Measurements from ENCODE around the gene NINJ2. TPM values are rescaled to one million over a fixed set of nuclear protein-coding genes. Genes with fewer than 3 reads are reported as not detected.
A peak's percentile ranks its signal among the peaks of the same experiment; 100 is the strongest.
"Not testable (repeated sequence)": the region's sequence is repeated elsewhere in the genome, so short reads cannot be mapped to it uniquely, and the experiment has no call there.

NINJ2 gene
- total and polyA plus RNA-seq, 12 donors: 1.1 to 9.1 (median 2.0) TPM

GRCh38 chr12:633731-634130 lies 29.5 kb downstream of the NINJ2 start:
- WGBS, 4 donors: 76 to 88% (median 84%) methylated on average over 2 of the region's 2 CpGs
- intact Hi-C loops (cut with DNase I): no loop called here
- Histone ChIP-seq H3K4me1 (replicated peaks in 1 of 2) (no peaks in the 10 kb centered on the region), H3K36me3 (replicated peaks in 1 of 2) (no peaks in the 10 kb centered on the region), H3K27ac (no peak overlapping the region), H3K27me3 (no peaks in the 10 kb centered on the region), H3K4me3 (no peak overlapping the region), H3K9me3 (replicated peaks in 1 of 3) (no peaks in the 10 kb centered on the region)
- TF ChIP-seq POLR2A (IDR thresholded peaks at IDR 0.05): no peak
- TF ChIP-seq, protein P1, sequence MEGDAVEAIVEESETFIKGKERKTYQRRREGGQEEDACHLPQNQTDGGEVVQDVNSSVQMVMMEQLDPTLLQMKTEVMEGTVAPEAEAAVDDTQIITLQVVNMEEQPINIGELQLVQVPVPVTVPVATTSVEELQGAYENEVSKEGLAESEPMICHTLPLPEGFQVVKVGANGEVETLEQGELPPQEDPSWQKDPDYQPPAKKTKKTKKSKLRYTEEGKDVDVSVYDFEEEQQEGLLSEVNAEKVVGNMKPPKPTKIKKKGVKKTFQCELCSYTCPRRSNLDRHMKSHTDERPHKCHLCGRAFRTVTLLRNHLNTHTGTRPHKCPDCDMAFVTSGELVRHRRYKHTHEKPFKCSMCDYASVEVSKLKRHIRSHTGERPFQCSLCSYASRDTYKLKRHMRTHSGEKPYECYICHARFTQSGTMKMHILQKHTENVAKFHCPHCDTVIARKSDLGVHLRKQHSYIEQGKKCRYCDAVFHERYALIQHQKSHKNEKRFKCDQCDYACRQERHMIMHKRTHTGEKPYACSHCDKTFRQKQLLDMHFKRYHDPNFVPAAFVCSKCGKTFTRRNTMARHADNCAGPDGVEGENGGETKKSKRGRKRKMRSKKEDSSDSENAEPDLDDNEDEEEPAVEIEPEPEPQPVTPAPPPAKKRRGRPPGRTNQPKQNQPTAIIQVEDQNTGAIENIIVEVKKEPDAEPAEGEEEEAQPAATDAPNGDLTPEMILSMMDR (IDR thresholded peaks at IDR 0.05): no peak
- no peak for DNase-seq

DNA sequence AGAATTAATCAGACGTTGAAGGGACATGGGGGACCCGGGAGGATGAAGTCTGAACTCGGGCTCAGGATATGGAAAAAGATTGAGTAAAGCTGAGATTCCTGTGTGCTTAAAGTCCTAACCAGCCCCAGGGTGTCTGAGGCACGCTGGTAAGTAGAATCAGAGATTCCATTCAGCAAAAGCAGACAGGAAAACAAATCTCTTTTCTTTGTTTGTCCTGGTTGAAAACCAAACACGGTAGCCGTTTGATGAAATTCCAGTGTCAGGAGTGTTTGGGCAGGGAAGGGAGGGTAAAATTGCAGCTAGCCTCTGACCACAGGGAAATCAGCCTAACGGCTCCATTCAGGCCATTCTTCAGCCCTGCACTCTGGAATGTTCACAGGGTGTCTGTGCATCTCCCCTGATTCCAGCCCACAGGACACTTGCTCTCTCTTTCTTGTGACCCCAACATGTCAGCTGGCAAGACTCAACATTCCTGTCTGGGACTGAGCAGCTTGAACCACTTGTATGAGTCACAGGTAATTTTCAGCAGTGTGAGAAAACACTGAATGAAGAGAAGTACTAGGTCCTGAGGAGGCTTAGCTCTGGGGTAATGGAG lies 31.0 kb downstream of the NINJ2 start:
- H3K36me3 ChIP-seq (replicated peaks in 1 of 2): no peaks in the 10 kb centered on the region
- WGBS, 4 donors: 29 to 45% (median 44%) methylated on average over 7 of the region's 7 CpGs
- no peaks in the 10 kb centered on the region for H3K27me3 ChIP-seq
- H3K4me1 ChIP-seq (replicated peaks in 1 of 2): peaks cover 0 to 3% of the 10 kb centered on the region in 2 donors
- no peak overlapping the region for H3K4me3 ChIP-seq
- intact Hi-C loops (cut with DNase I): no loop called here
- peak overlapping the region in 2 of 5 donors; percentile 11 to 91 for H3K27ac ChIP-seq
- H3K9me3 ChIP-seq (replicated peaks in 1 of 3): no peaks in the 10 kb centered on the region
- DNase-seq: no peak
- TF ChIP-seq POLR2A (IDR thresholded peaks at IDR 0.05): no peak
- TF ChIP-seq, protein P1 (IDR thresholded peaks at IDR 0.05): no peak

DNA sequence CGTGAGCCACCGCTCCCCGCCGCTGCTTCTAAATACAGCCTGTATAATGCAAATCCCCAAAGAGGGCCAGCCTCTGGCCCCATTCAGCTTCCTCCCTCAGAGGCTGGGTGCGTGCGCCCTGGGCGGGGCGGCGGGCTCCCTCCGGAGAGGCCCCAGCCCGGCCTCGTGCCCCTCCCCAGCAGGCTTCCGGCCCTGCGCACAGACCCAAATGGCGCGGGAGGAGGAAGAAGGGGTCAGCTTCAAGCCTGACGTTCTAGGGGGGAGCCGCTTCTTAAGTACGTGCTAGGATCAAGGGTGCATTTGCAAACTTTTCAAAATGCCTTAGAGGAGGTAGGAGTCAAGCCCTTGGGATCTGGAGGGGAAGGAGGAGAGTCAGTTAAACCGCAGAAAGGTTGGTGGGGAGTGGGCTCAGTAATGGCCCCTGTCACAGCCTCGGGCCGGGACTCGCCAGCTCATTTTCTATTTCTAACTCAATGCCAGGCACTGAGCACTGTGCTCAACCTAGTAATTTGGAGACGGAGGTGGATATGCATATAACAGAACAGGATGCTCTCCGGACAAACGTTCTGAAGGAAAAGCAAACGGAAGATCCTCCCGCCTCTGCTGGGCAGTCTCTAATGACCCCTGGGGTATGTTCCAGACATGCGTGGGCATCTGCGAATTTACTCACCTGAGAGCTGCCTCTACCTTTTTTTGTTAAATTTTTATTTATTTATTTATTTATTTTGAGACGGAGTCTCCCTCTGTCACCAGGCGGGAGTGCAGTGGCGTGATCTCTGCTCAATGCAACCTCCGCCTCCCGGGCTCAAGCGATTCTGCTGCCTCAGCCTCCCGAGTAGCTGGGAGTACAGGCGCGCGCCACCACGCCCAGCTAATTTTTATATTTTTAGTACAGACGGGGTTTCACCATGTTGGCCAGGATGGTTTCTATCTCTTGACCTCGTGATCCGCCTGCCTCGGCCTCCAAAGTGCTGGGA lies 32.3 kb downstream of the NINJ2 start:
- peak overlapping the region in 2 of 5 donors; percentile 43 to 91 for H3K27ac ChIP-seq
- intact Hi-C loops (cut with DNase I): no loop called here
- peak in 3 of 7 donors; percentile 43 to 63 (median 53) for DNase-seq

DNA sequence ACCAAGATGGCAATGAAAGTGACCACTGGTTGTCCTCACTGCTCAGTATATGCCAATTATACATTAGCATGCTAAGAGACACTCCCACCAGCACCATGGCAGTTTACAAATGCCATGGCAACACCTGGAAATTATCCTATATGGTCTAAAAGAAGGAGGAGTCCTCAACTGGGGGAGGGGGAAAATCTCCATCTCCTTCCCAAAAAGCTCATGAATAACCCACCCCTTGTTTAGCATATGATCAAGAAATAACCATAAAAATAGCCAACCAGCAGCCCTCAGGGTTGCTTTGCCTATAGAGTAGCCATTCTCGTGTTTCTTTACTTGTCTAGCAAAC lies 34.5 kb downstream of the NINJ2 start:
- H3K4me1 ChIP-seq (replicated peaks in 1 of 2); H3K27me3 ChIP-seq; intact Hi-C loops (cut with DNase I); H3K9me3 ChIP-seq (replicated peaks in 1 of 3); H3K36me3 ChIP-seq (replicated peaks in 1 of 2); DNase-seq; H3K4me3 ChIP-seq; H3K27ac ChIP-seq: not testable (repeated sequence)
- WGBS, 4 donors: 89 to 100% (median 97%) methylated on average over 1 of the region's 1 CpG

More for the DNA sequence above, 32.3 kb downstream of the NINJ2 start:
- Histone ChIP-seq H3K27me3 (no peaks in the 10 kb centered on the region), H3K4me1 (replicated peaks in 1 of 2) (peaks cover 0 to 3% of the 10 kb centered on the region in 2 donors), H3K4me3 (peak overlapping the region in 1 of 4 donors; percentile 39), H3K9me3 (replicated peaks in 1 of 3) (no peaks in the 10 kb centered on the region), H3K36me3 (replicated peaks in 1 of 2) (no peaks in the 10 kb centered on the region)
- TF ChIP-seq, protein P1 (IDR thresholded peaks at IDR 0.05): no peak
- no peak for TF ChIP-seq POLR2A (IDR thresholded peaks at IDR 0.05)
- 71 to 86% (median 77%) methylated on average over 35 to 45 of the region's 45 CpGs for WGBS, 4 donors
